Measurements from ENCODE around the gene ENOX2. TPM values are rescaled to one million over a fixed set of nuclear protein-coding genes. Genes with fewer than 3 reads are reported as not detected.

The ENOX2 gene
- total RNA-seq, 1 donor: 6.1 TPM

- Histone ChIP-seq H3K4me1 (ENCODE audit: insufficient read depth, low read length) (no peaks in the 10 kb centered on the region), H3K27me3 (ENCODE audit: insufficient read depth, low read length) (no peaks in the 10 kb centered on the region), H3K9me3 (ENCODE audit: low read depth, low read length) (no peaks in the 10 kb centered on the region), H3K4me3 (ENCODE audit: low read length) (no peak overlapping the region)
These were observed 207.1 kb downstream of the ENOX2 start for GRCh38 chrX:130695931-130696330.

GRCh38 chrX:130694983-130695382, 208.0 kb downstream of the ENOX2 start:
- Histone ChIP-seq H3K4me3 (ENCODE audit: low read length) (no peak overlapping the region), H3K27me3 (ENCODE audit: insufficient read depth, low read length) (no peaks in the 10 kb centered on the region), H3K4me1 (ENCODE audit: insufficient read depth, low read length) (no peaks in the 10 kb centered on the region), H3K9me3 (ENCODE audit: low read depth, low read length) (no peaks in the 10 kb centered on the region)

GRCh38 chrX:130691576-130691975, 211.4 kb downstream of the ENOX2 start:
- H3K27me3 ChIP-seq (ENCODE audit: insufficient read depth, low read length): no peaks in the 10 kb centered on the region
- H3K9me3 ChIP-seq (ENCODE audit: low read depth, low read length): no peaks in the 10 kb centered on the region
- no peaks in the 10 kb centered on the region for H3K4me1 ChIP-seq (ENCODE audit: insufficient read depth, low read length)
- H3K4me3 ChIP-seq (ENCODE audit: low read length): no peak overlapping the region

GRCh38 chrX:130688360-130688759, 214.6 kb downstream of the ENOX2 start:
- no peaks in the 10 kb centered on the region for H3K4me1 ChIP-seq (ENCODE audit: insufficient read depth, low read length)
- no peaks in the 10 kb centered on the region for H3K27me3 ChIP-seq (ENCODE audit: insufficient read depth, low read length)
- H3K9me3 ChIP-seq (ENCODE audit: low read depth, low read length): no peaks in the 10 kb centered on the region
- H3K4me3 ChIP-seq (ENCODE audit: low read length): no peak overlapping the region

GRCh38 chrX:130682990-130683389, 220.0 kb downstream of the ENOX2 start:
- no peaks in the 10 kb centered on the region for H3K4me1 ChIP-seq (ENCODE audit: insufficient read depth, low read length)
- H3K4me3 ChIP-seq (ENCODE audit: low read length): no peak overlapping the region
- no peaks in the 10 kb centered on the region for H3K27me3 ChIP-seq (ENCODE audit: insufficient read depth, low read length)
- H3K9me3 ChIP-seq (ENCODE audit: low read depth, low read length): no peaks in the 10 kb centered on the region

GRCh38 chrX:130680164-130681035, 222.6 kb downstream of the ENOX2 start:
- no peaks in the 10 kb centered on the region for H3K9me3 ChIP-seq (ENCODE audit: low read depth, low read length)
- no peaks in the 10 kb centered on the region for H3K4me1 ChIP-seq (ENCODE audit: insufficient read depth, low read length)
- H3K4me3 ChIP-seq (ENCODE audit: low read length): no peak overlapping the region
- H3K27me3 ChIP-seq (ENCODE audit: insufficient read depth, low read length): no peaks in the 10 kb centered on the region

- Histone ChIP-seq H3K27me3 (ENCODE audit: insufficient read depth, low read length) (no peaks in the 10 kb centered on the region), H3K9me3 (ENCODE audit: low read depth, low read length) (no peaks in the 10 kb centered on the region), H3K4me3 (ENCODE audit: low read length) (no peak overlapping the region), H3K4me1 (ENCODE audit: insufficient read depth, low read length) (no peaks in the 10 kb centered on the region)
These were observed 226.1 kb downstream of the ENOX2 start for GRCh38 chrX:130676861-130677260.

- H3K9me3 ChIP-seq (ENCODE audit: low read depth, low read length): no peaks in the 10 kb centered on the region
- no peak overlapping the region for H3K4me3 ChIP-seq (ENCODE audit: low read length)
- H3K4me1 ChIP-seq (ENCODE audit: insufficient read depth, low read length): no peaks in the 10 kb centered on the region
- H3K27me3 ChIP-seq (ENCODE audit: insufficient read depth, low read length): no peaks in the 10 kb centered on the region
These were observed 230.8 kb downstream of the ENOX2 start for GRCh38 chrX:130672214-130672613.

- no peaks in the 10 kb centered on the region for H3K27me3 ChIP-seq (ENCODE audit: insufficient read depth, low read length)
- H3K4me1 ChIP-seq (ENCODE audit: insufficient read depth, low read length): no peaks in the 10 kb centered on the region
- H3K4me3 ChIP-seq (ENCODE audit: low read length): no peak overlapping the region
- no peaks in the 10 kb centered on the region for H3K9me3 ChIP-seq (ENCODE audit: low read depth, low read length)
These were observed 233.8 kb downstream of the ENOX2 start for GRCh38 chrX:130669233-130669632.

GRCh38 chrX:130665263-130665662, 237.7 kb downstream of the ENOX2 start:
- no peak overlapping the region for H3K4me3 ChIP-seq (ENCODE audit: low read length)
- no peaks in the 10 kb centered on the region for H3K9me3 ChIP-seq (ENCODE audit: low read depth, low read length)
- no peaks in the 10 kb centered on the region for H3K4me1 ChIP-seq (ENCODE audit: insufficient read depth, low read length)
- no peaks in the 10 kb centered on the region for H3K27me3 ChIP-seq (ENCODE audit: insufficient read depth, low read length)

GRCh38 chrX:130658310-130658709, 244.7 kb downstream of the ENOX2 start:
- Histone ChIP-seq H3K9me3 (ENCODE audit: low read depth, low read length) (no peaks in the 10 kb centered on the region), H3K27me3 (ENCODE audit: insufficient read depth, low read length) (no peaks in the 10 kb centered on the region), H3K4me1 (ENCODE audit: insufficient read depth, low read length) (no peaks in the 10 kb centered on the region), H3K4me3 (ENCODE audit: low read length) (no peak overlapping the region)

- H3K9me3 ChIP-seq (ENCODE audit: low read depth, low read length): no peaks in the 10 kb centered on the region
- H3K4me3 ChIP-seq (ENCODE audit: low read length): no peak overlapping the region
- H3K27me3 ChIP-seq (ENCODE audit: insufficient read depth, low read length): no peaks in the 10 kb centered on the region
- no peaks in the 10 kb centered on the region for H3K4me1 ChIP-seq (ENCODE audit: insufficient read depth, low read length)
These were observed 248.5 kb downstream of the ENOX2 start for GRCh38 chrX:130654409-130654950.

- no peaks in the 10 kb centered on the region for H3K4me1 ChIP-seq (ENCODE audit: insufficient read depth, low read length)
- no peaks in the 10 kb centered on the region for H3K9me3 ChIP-seq (ENCODE audit: low read depth, low read length)
- H3K27me3 ChIP-seq (ENCODE audit: insufficient read depth, low read length): no peaks in the 10 kb centered on the region
- H3K4me3 ChIP-seq (ENCODE audit: low read length): no peak overlapping the region
These were observed 250.0 kb downstream of the ENOX2 start for GRCh38 chrX:130652824-130653578.

GRCh38 chrX:130649738-130650137, 253.3 kb downstream of the ENOX2 start:
- Histone ChIP-seq H3K9me3 (ENCODE audit: low read depth, low read length) (no peaks in the 10 kb centered on the region), H3K4me3 (ENCODE audit: low read length) (no peak overlapping the region), H3K4me1 (ENCODE audit: insufficient read depth, low read length) (no peaks in the 10 kb centered on the region), H3K27me3 (ENCODE audit: insufficient read depth, low read length) (no peaks in the 10 kb centered on the region)

GRCh38 chrX:130647468-130647867, 255.5 kb downstream of the ENOX2 start:
- no peaks in the 10 kb centered on the region for H3K4me1 ChIP-seq (ENCODE audit: insufficient read depth, low read length)
- H3K9me3 ChIP-seq (ENCODE audit: low read depth, low read length): no peaks in the 10 kb centered on the region
- H3K27me3 ChIP-seq (ENCODE audit: insufficient read depth, low read length): no peaks in the 10 kb centered on the region
- H3K4me3 ChIP-seq (ENCODE audit: low read length): no peak overlapping the region
